Vagina (tissue), 2 donors: ENCODE measurements around the gene FBXO36. TPM values are rescaled to one million over a fixed set of nuclear protein-coding genes. Genes with fewer than 3 reads are reported as not detected.
A peak's percentile ranks its signal among the peaks of the same experiment; 100 is the strongest.
"Not testable (repeated sequence)": the region's sequence is repeated elsewhere in the genome, so short reads cannot be mapped to it uniquely, and the experiment has no call there.

ENCODE experiments used
- DNase-seq, 2 donors: peaks; one replicate each; pipeline ENCODE4 v3.0.0-alpha.2; 2017; ENCODE audit errors: extremely low spot score in 2 of 2
- H3K27ac ChIP-seq: fragments of 200-600 bp; sonication (generic); one replicate; pipeline ENCODE4 v1.5.1; 2019
- H3K27me3 ChIP-seq: fragments of 200-600 bp; sonication (generic); one replicate; pipeline ENCODE4 v1.5.1; 2019
- H3K36me3 ChIP-seq, 2 donors: fragments of 200-600 bp; sonication (generic); one replicate each; pipeline ENCODE4 v1.5.1; 2017 to 2019
- H3K4me1 ChIP-seq: fragments of 200-600 bp; sonication (generic); one replicate; pipeline ENCODE4 v1.5.1; 2019
- H3K4me3 ChIP-seq, 2 donors: fragments of 200-600 bp; sonication (generic); 1 replicate in 1 of 2; 2 replicates in 1 of 2; pipeline ENCODE4 v1.5.1; 2016 to 2019
- H3K9me3 ChIP-seq: fragments of 200-600 bp; sonication (generic); one replicate; pipeline ENCODE4 v1.5.1; 2019
- POLR2A ChIP-seq, 2 donors: fragments of 450-650 bp; IDR thresholded peaks; one replicate each; pipeline ENCODE4 v1.6.1; 2017; ENCODE audit warnings: antibody characterized with exemption in 2 of 2, mild to moderate bottlenecking in 2 of 2, moderate library complexity in 2 of 2
- POLR2AphosphoS5 ChIP-seq, 2 donors: sonication (generic); formaldehyde crosslinking; IDR thresholded peaks; one replicate each; pipeline ENCODE4 v1.9.0; 2017; ENCODE audit warnings: antibody characterized with exemption in 2 of 2, mild to moderate bottlenecking in 2 of 2, low read depth in 1 of 2; ENCODE audit not compliant: insufficient read depth in 1 of 2
- intact Hi-C: fragments of 100-400 bp; cut with DNase I; formaldehyde crosslinking; loops from one replicate; pipeline ENCODE4 v1.15.1; 2023
- total RNA-seq: library from RNA; depleted of rRNA; stranded (reverse); fragments of >200 nt; gene quantifications from one replicate; pipeline ENCODE4 v1.2.3, GENCODE V29; 2016
- TF ChIP-seq, protein P1 (sequence below), 3 experiments: fragments of 450-650 bp in 2 of 3; fragments of 200-600 bp in 1 of 3; sonication (generic) in 1 of 3; IDR thresholded peaks; one replicate each; pipeline ENCODE4 v1.5.1; 2017 to 2019; ENCODE audit warnings: antibody characterized with exemption in 3 of 3, mild to moderate bottlenecking in 2 of 3, moderate library complexity in 2 of 3

The FBXO36 gene
- total RNA-seq, 1 donor from 2014 or later: 1.7 TPM

DNA sequence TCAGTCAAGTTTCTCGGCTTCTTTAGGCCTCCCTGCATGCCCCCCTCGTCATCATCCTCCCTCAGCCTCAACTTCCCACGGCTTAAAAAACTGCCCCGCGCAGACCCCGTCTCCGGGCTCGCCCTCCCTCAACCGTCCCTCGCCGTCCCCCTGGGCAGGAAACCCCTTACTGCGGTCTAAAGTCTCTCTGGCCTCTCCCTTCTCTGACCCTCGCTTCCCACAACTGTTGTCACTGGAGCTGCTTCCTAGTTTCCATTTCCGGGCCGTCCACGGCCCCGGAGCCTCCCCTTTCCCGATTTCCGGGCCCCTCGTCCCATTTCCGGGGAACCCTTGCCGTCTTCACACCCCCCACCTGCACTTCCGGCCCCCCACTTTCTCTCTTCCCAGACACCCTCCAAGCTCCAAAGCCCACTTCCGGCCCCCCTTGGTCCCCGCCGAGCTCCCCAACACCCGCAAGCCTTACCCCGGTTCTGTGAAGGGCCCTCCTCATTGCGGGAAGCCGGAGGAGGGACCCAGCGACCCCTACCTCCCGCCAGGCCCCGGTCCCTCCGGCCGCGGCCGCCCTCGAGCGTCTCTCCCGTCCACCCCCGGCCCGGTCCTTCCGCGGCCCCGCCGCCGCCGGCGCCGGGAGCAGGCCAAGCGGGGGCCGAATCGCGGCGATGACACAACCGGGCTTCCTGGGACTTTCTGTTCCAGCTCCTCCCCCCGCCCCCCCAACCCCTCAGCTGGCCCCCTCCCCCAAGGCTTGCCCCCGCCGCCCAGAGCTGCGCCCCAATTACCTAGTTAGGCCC lies 1.0 kb upstream of the FBXO36 start:
- Histone ChIP-seq H3K4me1 (peaks cover 39% of the 10 kb centered on the region), H3K27ac (peak overlapping the region; percentile 97), H3K9me3 (no peaks in the 10 kb centered on the region), H3K4me3 (peak overlapping the region; percentile 83), H3K27me3 (no peaks in the 10 kb centered on the region), H3K36me3 (no peaks in the 10 kb centered on the region)
- TF ChIP-seq POLR2AphosphoS5 (IDR thresholded peaks at IDR 0.05; ENCODE audit: insufficient read depth in 1 of 2, low read depth in 1 of 2) (peak in 1 of 2 donors; percentile 50), POLR2A (IDR thresholded peaks at IDR 0.05) (no peak)
- TF ChIP-seq, protein P1, sequence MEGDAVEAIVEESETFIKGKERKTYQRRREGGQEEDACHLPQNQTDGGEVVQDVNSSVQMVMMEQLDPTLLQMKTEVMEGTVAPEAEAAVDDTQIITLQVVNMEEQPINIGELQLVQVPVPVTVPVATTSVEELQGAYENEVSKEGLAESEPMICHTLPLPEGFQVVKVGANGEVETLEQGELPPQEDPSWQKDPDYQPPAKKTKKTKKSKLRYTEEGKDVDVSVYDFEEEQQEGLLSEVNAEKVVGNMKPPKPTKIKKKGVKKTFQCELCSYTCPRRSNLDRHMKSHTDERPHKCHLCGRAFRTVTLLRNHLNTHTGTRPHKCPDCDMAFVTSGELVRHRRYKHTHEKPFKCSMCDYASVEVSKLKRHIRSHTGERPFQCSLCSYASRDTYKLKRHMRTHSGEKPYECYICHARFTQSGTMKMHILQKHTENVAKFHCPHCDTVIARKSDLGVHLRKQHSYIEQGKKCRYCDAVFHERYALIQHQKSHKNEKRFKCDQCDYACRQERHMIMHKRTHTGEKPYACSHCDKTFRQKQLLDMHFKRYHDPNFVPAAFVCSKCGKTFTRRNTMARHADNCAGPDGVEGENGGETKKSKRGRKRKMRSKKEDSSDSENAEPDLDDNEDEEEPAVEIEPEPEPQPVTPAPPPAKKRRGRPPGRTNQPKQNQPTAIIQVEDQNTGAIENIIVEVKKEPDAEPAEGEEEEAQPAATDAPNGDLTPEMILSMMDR (IDR thresholded peaks at IDR 0.05): no peak
- peak in 1 of 2 donors; percentile 89 for DNase-seq
- intact Hi-C loops: no loop called here

DNA sequence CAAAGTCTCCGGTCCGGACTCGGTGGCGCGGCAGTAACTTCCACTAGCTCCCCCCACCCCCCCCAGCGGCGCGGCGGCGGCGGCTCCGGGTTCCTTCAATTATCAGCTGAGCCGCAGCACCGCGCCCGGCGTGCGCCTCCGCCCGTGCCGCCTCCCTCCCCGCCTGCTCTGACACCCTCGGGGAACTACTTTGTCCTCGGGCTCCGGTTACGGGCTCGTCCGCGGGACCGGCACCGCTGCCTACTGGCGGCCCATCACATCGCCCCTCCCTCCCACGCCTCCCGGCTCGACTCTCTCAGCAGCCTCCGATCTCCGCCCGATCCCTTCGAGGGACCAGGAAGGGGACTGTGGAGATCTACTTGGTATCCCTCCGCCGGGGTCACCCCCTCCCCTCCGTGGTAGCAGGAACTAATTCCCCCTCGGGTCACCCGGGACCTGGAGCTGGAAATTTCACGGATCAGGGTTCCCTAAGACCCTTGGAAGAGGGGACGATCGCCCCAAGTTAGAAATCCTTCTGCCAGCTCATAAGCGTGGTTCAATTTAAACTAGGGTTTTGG lies 333 bp upstream of the FBXO36 start, which contains the start of gene TRIP12:
TSS of gene TRIP12 (minus strand) at position 118 of the 557 bp plus-strand sequence. CDS start 41,930 bp downstream, outside the sequence.
- H3K4me1 ChIP-seq: peaks cover 39% of the 10 kb centered on the region
- no peaks in the 10 kb centered on the region for H3K9me3 ChIP-seq
- H3K36me3 ChIP-seq: no peaks in the 10 kb centered on the region
- DNase-seq: peak in 1 of 2 donors; percentile 96
- H3K4me3 ChIP-seq: peak within 1 kb of the TSS; percentile 83
- H3K27ac ChIP-seq: peak within 1 kb of the TSS; percentile 97
- TF ChIP-seq, protein P1 (IDR thresholded peaks at IDR 0.05): no peak
- TF ChIP-seq POLR2AphosphoS5 (IDR thresholded peaks at IDR 0.05; ENCODE audit: insufficient read depth in 1 of 2, low read depth in 1 of 2) (peak; percentile 39 to 89), POLR2A (IDR thresholded peaks at IDR 0.05) (peak in 1 of 2 donors; percentile 9)
- H3K27me3 ChIP-seq: no peaks in the 10 kb centered on the region
- intact Hi-C loops: no loop called here

DNA sequence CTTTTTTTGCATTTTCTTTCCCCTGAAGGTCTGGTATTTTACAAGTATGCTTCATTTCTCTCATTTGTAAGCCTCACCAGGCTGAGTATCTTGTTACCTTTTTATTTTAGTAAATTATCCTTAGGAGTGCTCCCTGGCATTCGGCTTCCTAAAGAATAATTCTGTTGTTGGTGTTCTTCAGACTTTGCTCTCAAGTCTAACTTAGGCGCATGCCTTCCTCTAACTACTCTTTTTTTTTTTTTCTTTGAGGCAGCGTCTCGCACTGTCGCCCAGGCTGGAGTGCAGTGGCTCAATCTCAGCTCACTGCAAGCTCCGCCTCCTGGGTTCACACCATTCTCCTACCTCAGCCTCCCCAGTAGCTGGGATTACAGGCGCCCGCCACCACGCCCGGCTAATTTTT lies 2.2 kb downstream of the FBXO36 start:
- H3K4me3 ChIP-seq, H3K27me3 ChIP-seq, H3K9me3 ChIP-seq, DNase-seq, intact Hi-C loops, H3K27ac ChIP-seq, H3K36me3 ChIP-seq: not testable (repeated sequence)
- peaks cover 21% of the 10 kb centered on the region for H3K4me1 ChIP-seq

DNA sequence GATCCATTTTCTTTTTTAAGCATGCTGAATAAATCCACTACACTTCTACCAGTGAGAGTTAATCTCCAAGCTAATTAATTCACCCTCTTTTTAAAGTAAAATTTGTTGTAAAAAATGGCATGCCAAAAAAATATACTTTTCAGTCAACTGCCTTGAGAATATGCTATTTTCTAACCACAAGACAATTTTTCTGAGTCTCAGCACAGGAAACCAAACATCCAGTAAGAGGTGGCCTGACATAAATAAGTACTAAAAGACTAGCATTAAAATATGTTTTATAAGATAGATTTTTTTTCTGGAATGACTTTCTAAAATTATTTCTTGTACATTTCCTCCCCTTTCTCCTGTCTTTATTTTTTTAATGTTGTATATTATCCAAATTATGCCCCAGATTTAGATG lies 2.9 kb downstream of the FBXO36 start:
- no peak for DNase-seq
- no peaks in the 10 kb centered on the region for H3K36me3 ChIP-seq
- no peaks in the 10 kb centered on the region for H3K27me3 ChIP-seq
- intact Hi-C loops: no loop called here
- no peak overlapping the region for H3K4me3 ChIP-seq
- H3K9me3 ChIP-seq: no peaks in the 10 kb centered on the region
- H3K4me1 ChIP-seq: peaks cover 16% of the 10 kb centered on the region
- H3K27ac ChIP-seq: no peak overlapping the region
- no peak for TF ChIP-seq POLR2A (IDR thresholded peaks at IDR 0.05)
- TF ChIP-seq, protein P1 (IDR thresholded peaks at IDR 0.05): no peak
- TF ChIP-seq POLR2AphosphoS5 (IDR thresholded peaks at IDR 0.05; ENCODE audit: insufficient read depth in 1 of 2, low read depth in 1 of 2): no peak

DNA sequence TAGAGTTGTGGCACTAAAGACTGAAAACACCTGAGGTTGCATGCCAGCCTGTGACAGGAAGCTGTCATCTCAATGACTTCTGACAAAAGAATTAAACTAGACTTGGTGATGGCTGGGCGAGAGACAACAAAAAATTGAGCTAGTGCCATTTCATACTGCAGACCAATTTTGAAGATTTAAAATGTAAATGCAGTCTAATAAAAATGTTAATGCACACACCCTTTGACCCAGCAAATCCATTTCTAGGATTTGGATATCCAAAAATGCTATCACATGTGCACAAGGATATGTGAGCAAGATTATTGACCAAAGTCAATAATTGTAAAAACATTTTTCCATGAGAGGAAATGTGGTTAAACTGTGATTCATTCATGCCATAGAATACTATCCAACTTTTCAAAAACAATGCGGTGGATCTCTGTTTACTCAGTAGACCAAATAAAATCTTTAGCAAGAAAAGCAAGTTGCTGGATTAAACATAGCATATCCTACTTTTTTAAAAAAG lies 5.6 kb downstream of the FBXO36 start:
- DNase-seq: no peak
- peaks cover 8% of the 10 kb centered on the region for H3K4me1 ChIP-seq
- H3K9me3 ChIP-seq: no peaks in the 10 kb centered on the region
- H3K27ac ChIP-seq: no peak overlapping the region
- no peaks in the 10 kb centered on the region for H3K27me3 ChIP-seq
- TF ChIP-seq POLR2A (IDR thresholded peaks at IDR 0.05) (no peak), POLR2AphosphoS5 (IDR thresholded peaks at IDR 0.05; ENCODE audit: insufficient read depth in 1 of 2, low read depth in 1 of 2) (no peak)
- TF ChIP-seq, protein P1 (IDR thresholded peaks at IDR 0.05): no peak
- intact Hi-C loops: no loop called here
- no peak overlapping the region for H3K4me3 ChIP-seq
- no peaks in the 10 kb centered on the region for H3K36me3 ChIP-seq
